Transverse colon (tissue), 4 donors: Measurements from ENCODE around the gene KREMEN2.

Experiments
- CTCF ChIP-seq, 5 experiments: fragments of 200-600 bp in 3 of 5; fragments of 450-650 bp in 2 of 5; sonication (generic) in 3 of 5; IDR thresholded peaks; 1 replicate in 2 of 5; 2 replicates in 3 of 5; pipeline ENCODE4 v1.5.1; 2016 to 2017; ENCODE audit warnings: antibody characterized with exemption in 5 of 5, inconsistent platforms in 3 of 5, mild to moderate bottlenecking in 2 of 5, moderate library complexity in 1 of 5
- POLR2AphosphoS5 ChIP-seq, 3 donors: sonication (generic); formaldehyde crosslinking; IDR thresholded peaks; one replicate each; pipeline ENCODE4 v1.6.1; 2016; ENCODE audit warnings: antibody characterized with exemption in 3 of 3

DNA sequence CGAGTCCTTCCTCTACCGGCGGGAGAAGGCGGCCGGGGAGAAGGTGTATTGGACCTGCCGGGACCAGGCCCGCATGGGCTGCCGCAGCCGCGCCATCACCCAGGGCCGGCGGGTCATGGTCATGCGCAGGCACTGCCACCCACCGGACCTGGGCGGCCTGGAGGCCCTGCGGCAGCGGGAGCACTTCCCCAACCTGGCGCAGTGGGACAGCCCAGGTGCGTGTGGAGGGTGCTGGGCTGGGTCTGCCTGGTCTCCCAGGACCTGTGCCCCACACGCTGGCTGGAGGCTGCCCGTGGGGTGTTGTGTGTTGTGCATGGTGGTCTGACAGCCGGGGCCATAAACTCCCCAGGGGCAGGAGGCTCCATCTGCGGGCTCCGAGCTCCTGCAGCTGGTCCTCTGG is 26.9 kb upstream of the KREMEN2 start:
- TF ChIP-seq POLR2AphosphoS5 (IDR thresholded peaks at IDR 0.05) (no peak), CTCF (IDR thresholded peaks at IDR 0.05) (no peak)
